Raji (cell line): ENCODE data around the gene EFNA1.

Experiments
- POLR2A ChIP-seq: IDR thresholded peaks from 2 replicates; pipeline ENCODE4 v1.6.1; 2011; ENCODE audit warnings: low read depth, low read length, control low read depth; ENCODE audit not compliant: insufficient read depth

The EFNA1 gene

DNA sequence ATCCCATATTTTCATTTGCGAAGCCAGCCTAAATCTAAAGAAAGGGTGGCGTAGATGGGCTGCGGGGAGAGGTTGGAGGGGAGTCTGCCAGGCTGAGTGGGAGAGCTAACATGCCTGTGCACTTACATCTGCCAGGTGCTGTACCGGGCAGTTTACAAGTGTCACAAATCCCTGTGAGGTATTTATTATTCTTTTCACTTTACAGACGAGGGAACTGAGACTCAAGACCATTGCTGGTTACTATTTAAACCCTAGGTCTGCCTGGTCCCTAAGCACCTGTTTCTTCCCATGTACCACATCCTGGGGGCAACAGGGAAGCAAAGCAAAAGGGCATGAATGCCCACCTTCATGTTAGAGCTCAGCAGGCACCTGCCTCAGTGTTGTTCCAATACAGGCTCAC, 19.4 kb upstream of the EFNA1 start:
- no peak for TF ChIP-seq POLR2A

DNA sequence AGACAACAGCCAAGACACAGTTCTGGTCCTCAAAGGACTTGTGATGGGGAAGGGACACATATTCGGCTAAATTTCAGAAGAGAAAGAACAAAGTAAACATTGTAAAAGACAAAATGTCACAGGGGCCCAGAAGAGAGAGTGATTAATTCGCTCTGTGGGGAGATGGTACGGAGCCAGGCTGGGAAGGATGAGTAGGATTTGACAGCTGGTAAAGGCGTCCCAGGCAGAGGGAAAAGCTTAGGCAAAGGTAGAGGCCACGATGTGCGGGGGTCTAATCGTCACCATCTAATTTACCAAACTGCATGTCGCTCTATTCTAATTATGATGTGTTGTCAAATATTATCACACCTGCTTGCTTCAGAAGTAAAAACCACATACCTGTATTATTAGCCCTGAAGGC, 17.3 kb upstream of the EFNA1 start:
- no peak for TF ChIP-seq POLR2A

DNA sequence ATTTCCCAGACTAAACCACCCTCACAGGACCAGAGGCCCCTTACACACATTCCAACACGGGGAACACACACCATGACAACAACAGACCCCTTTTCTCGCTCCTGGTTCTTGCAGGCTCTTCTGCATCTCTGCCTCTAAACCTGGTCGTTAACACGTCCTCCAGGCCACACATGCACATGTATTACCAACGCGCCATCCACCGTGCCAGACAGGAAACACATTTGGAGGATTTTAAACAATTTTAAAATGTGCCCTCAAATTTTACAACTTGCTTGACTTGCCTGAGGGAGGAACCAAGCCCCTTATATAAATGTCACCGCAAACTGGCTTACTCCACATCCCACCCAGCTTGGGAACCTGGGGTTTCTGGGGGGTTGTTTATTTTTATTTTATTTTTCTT, 16.9 kb upstream of the EFNA1 start:
- no peak for TF ChIP-seq POLR2A

DNA sequence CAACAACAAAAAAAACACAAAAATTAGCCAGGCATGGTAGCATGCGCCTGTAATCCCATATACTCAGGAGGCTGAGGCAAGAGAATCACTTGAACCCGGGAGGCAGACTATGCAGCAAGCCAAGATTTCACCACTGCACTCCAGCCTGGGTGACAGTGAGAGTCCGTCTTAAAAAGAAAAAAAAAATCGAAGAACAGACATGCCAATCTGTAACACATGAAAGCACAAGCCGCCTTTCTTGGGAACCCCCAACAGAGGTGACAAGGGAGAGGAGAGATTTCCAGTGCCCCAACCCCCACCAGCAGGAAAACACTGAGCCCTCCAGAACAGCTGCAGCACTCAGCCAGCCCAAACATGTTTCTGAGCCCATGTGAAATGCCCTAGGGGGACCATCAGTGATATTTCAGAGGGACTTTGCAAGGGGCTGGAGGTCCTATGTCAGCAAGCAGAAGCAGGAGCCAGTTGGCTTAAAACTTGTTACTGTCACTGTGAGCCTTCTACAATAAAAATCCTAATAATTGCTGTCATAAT, 14.2 kb upstream of the EFNA1 start:
- no peak for TF ChIP-seq POLR2A

DNA sequence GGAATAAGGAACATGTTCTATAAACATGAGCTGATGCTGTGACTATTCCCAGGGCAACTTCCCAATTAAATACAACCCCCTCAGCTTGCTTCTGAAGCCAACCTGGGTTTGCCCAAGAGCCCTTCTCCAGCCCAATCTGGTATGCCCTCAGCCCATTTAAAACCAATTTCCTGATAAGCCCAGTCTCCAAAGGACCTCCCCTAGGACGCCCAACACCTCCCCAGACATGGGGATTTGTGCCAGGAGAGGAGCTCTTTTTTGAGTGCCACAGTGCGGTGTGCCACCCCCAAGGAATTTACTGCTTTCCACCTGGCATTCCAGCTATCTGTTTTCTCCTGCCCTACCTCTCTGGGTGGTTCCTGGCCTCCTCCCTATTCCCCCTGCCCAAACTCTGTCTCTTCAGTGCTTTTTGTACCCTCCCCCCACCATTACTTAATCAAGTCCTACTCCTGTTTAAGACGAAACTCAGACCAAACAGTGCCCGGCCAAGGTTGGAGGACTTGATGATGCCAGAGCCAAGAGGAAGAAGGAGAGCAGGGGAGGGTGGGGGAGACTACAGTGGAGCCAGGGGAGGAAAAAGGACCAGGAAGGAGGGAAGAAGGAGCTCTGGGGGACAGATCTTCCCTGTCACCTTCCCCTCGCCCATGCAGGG, 11.4 kb upstream of the EFNA1 start:
- TF ChIP-seq POLR2A, result no peak

DNA sequence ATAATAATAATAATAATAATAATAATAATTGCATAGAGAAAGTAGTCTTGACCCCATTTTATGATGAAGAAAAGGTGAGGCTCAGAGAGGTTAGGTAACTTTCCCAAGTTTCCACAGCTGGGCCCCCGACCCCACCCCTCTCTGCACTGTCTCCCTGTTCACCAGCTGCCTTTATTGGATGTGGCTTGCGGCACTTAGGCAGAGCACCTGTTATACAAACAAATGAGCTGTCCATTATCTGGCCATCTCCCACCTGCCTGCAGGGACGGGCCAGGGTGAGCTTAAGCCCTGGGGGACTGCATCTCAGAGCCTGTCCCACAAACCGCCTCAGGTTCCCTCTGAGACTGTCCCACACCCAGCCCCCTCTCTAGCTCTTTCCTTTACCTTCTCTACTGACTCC, 10.1 kb upstream of the EFNA1 start:
- TF ChIP-seq POLR2A, result no peak

DNA sequence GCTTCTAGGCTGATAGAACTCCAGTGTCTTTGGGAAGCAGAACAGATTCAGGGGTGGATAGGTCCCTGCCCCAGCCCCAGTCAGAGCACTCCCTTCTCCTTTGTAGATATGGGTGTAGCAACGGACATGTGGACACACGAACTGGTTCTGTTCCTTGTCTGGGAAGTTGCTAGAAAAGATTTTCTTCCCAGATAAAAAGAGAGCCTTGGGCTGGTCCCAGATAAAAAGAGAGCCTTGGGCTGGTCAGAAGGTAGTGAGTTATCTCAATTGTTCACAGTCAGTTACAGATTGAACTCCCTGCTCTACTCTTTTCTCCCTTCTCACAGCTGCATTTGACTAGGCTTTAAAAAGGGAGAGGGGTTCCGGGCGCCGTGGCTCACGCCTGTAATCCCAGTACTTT, 7.4 kb upstream of the EFNA1 start:
- no peak for TF ChIP-seq POLR2A

DNA sequence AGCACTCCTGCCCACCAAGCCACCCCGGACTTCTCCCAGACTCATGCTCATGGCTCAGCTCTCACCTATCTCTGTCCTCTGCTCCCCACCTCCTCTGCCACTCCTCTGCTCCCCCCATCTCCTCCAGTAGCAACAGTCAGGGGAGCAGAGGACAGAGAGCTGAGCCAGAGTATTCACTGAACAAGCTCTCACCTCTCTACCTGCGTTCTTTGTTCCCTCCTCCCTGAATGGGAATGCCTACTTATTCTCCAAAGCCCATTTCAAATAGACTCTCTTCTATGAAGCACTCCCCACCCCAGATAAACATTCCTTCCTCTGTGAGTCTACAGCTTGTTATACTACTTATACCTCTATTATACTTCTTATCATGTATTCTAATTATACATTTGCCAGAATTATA, 6.4 kb upstream of the EFNA1 start:
- no peak for TF ChIP-seq POLR2A

DNA sequence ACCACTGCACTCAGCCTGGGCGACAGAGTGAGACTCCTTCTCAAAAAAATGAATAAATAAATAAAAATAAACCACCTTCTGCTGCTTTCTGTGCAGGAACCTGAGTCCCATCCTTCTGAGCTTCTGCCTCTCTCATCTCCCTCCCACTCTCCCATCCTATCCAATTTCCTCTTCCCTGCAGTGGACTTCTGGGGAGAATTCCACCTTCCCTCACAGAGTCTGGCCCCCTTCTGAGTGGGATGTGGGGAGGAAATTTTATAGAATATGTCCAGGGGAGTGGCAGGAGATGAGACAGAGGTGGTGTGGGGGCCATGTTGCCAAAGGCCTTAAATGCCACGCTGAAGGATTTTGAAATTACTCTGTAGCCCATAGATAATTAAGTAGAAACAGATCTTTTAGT, 5.4 kb upstream of the EFNA1 start:
- no peak for TF ChIP-seq POLR2A

DNA sequence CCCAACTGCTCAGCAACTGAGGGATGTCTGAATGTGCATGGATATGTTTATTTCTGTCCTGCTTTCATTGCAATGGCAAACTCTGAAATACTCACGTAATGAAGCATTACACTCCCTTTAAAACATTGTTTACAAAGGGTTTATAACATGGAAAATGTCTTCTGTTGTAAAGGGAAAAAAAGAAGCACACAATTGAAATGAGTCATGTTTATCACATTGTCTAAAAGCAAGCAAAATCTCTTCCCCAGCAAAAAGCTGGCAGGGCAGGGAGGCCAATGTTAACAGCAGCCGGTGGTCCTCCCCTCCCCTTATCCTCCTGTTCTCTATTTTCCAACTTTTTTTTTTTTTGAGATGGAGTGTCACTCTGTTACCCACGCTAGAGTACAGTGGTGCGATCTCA, 3.9 kb upstream of the EFNA1 start:
- TF ChIP-seq POLR2A, result no peak

DNA sequence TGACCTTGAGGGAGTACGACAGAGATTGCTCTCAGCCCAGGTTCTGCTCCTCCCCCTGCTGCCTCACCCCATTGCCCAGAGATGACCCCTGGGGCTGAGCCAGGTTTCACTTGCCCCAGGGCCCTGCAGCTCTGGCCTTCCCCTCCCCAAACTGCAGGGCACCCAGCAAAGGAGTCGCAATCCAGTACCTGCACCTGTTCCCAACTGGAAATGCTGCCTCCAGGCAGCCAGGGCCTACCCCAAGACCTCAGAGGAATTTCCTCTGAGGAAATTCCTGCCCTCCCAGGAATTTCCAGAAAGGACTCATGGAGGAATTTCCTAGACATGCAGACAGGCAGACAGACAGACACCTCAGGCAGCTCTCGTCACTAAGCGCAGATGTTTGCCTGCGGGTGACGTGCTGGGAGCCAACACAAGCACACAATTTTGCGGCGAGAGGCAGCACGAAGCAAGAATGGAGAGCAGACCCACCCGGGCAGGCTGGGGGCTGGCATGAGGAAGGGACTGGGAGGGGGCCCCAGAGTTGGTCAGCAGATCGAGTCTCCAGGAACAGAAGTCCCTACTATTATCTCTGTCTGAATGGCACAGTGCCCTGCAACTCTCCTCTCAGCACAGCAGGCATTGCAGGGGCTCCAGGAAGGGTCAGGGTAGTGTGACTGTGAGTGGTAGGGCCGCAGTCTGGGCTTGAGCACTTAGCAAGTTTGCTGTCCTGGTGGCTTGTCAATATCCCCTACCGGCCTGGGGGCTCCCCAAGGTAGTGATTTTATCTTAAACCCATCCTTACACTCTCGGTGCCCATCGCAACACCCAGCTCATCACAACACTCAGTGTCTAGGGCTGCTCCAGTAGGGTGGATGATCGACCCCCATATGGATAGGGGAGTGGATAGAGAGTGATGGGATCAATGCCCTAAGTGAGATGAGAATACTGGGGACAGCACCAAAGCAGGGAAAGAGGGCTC, 2.9 kb upstream of the EFNA1 start:
- TF ChIP-seq POLR2A, result no peak

DNA sequence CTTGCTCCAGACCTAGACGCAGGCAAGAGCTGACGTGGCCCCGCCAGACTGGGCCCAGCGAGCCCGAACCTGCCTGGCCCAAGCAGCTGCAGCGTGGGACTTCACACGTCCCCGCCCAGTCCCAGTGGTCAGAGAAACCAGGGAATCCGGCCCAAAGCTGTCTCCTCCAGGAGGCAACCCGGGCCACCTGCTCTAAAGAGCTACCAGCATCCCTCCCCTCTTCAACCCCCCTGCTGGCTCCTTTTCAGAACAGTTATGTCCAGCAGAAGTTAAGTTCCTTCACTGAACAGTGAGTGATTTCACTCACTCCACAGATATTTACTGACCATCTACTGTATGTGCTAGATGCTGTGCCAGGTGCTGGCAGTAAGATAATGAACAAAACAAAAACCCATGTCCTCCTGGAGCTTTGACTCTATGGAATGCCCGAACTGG, 2.1 kb upstream of the EFNA1 start:
- TF ChIP-seq POLR2A, result no peak

DNA sequence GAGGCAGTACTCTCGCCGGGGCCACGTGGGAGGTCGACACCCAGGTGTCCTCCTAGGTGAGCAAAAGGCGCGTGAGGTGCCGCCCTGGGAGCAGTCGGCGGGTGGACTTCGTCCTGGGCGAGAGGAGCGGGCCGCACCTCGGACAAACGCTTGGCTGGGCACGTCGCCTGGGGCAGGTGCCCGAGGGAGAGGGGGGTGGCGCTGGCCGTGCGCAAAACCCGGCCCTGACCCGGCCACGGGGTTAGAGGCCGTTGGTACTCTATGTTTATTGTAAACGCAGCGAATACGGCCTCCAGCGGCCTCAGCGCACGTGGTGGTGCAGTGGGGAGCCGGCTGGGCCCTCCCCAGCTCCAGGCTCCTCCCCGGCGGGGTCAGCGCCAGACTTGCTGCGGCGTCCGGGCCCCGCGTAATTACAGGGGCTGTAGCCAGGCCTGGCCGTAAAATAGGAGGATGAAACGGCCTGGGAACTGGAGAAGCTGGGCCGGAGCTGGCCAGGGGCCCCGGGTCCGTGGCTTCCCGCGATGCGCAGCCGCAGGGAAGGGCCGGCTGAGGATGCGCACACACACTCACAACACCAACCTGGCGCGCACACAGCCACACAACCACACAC, 1.6 kb upstream of the EFNA1 start:
- no peak for TF ChIP-seq POLR2A

DNA sequence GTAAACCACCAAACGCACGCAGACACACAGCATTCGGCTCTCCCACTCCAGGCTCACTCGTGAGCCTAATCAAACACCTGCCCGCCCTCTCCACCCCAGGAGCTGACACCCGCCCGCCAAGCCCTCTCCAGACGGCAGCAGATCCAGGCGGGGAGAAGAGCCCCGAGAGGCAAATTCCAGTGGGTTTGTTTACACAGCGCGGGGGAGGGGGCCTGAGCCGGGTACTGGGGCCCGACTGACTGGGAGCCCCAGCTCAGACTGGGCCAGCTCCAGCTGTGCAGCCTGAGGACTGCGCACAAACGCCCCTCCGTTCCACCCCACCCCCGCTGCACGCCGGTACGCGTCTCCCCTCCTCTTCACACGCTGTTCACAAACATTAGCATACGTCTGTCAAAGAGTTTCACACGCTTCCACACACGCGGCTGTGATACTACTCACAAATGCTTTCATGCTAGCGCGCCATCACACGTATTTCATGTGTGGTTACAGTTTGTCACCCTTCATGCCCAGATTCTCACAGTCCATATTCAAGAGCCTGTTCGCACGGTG, 1.0 kb upstream of the EFNA1 start:
- TF ChIP-seq POLR2A, result no peak

DNA sequence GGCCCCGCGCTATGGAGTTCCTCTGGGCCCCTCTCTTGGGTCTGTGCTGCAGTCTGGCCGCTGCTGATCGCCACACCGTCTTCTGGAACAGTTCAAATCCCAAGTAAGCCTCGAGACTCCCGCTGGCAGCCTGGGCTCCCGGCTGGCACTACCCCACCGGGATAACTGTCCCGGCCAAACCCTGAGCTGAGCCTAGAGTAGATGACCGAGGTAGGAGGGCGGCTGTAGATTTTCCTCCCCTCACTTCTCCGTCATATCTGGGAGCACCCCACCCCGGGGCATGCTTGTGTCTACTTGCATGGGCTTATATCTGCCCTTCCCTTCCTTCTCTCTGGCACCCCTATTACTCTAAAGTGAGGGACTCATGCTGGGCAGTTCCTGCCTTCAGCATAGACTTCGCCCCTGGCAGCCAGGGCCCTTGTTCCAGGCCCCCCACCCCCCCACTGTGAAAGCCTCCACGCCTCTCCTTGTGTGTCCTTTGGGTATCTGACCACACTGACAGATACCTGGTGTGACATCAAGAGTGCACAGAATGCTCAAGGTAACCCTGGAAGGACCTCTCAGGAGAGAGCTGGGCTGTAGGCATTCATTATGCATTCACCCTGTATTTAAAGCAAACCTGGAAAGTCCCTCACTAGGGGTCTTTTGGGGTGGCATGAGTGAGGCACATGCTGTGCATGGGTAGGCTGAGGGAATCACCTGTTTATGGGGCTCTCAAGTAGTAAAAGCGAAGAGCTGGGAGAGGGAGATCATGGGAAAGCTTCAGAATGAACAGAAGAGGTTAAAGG, 485 bp downstream of the EFNA1 start:
- TF ChIP-seq POLR2A, result no peak
